ENCODE results near the gene LENEP.

GRCh38 chr1:154957091-154957657 is 36.2 kb upstream of the LENEP start:
- no peak for TF ChIP-seq CTCF (optimal IDR thresholded peaks at IDR 0.05 in 1 of 3, IDR thresholded peaks at IDR 0.05 in 1 of 3, conservative IDR thresholded peaks at IDR 0.05 in 1 of 3; ENCODE audit: extremely low read depth in 1 of 3, insufficient read depth in 2 of 3, low read length in 3 of 3)
- TF ChIP-seq EZH2 (IDR thresholded peaks at IDR 0.05; ENCODE audit: low read length), result no peak

Measured in keratinocyte (primary cell).